Thoracic aorta (tissue), 2 donors: ENCODE data around the gene GBF1. TPM values are rescaled to one million over a fixed set of nuclear protein-coding genes. Genes with fewer than 3 reads are reported as not detected.

Experiments
- ATAC-seq: fragments of 150-250 bp; one replicate; pipeline ENCODE4 v1.8.0; 2017; ENCODE audit warnings: low read depth; ENCODE audit not compliant: insufficient number of reproducible peaks, low FRiP score
- DNase-seq: peaks from one replicate; pipeline ENCODE4 v3.0.0-alpha.2; 2020; ENCODE audit warnings: low spot score
- H3K27ac ChIP-seq, 2 donors: fragments of 200-600 bp; sonication (generic); 1 replicate in 1 of 2; 2 replicates in 1 of 2; pipeline ENCODE4 v1.5.1; 2016; ENCODE audit warnings: mild to moderate bottlenecking in 2 of 2, moderate library complexity in 2 of 2
- H3K27me3 ChIP-seq: fragments of 200-600 bp; sonication (generic); replicated peaks from 2 replicates; pipeline ENCODE4 v1.6.0; 2016; ENCODE audit warnings: mild to moderate bottlenecking; ENCODE audit not compliant: insufficient read depth
- H3K36me3 ChIP-seq: fragments of 200-600 bp; sonication (generic); one replicate; pipeline ENCODE4 v1.5.1; 2016
- H3K4me1 ChIP-seq, 2 donors: fragments of 200-600 bp; sonication (generic); 1 replicate in 1 of 2; 2 replicates in 1 of 2; pipeline versions ENCODE4 v1.5.1 to v1.6.0; 2016; ENCODE audit warnings: low read depth in 2 of 2, mild to moderate bottlenecking in 1 of 2; ENCODE audit not compliant: control insufficient read depth in 1 of 2
- H3K4me3 ChIP-seq: fragments of 200-600 bp; sonication (generic); 2 replicates; pipeline ENCODE4 v1.5.1; 2016; ENCODE audit warnings: mild to moderate bottlenecking
- H3K9me3 ChIP-seq: fragments of 200-600 bp; sonication (generic); 2 replicates; pipeline ENCODE4 v1.5.1; 2016
- total RNA-seq, 2 donors: library from RNA; depleted of rRNA; stranded (reverse); fragments of >200 nt; gene quantifications; one replicate each; pipeline versions ENCODE4 v1.1.0 to v1.2.3, GENCODE V29; 2016
- TF ChIP-seq, protein P1 (sequence below): fragments of 200-600 bp; sonication (generic); IDR thresholded peaks from one replicate; pipeline ENCODE4 v1.5.1; 2019; ENCODE audit warnings: antibody characterized with exemption

GBF1 gene
- total RNA-seq, 2 donors from 2014 or later: 38.1 to 44.9 TPM

DNA sequence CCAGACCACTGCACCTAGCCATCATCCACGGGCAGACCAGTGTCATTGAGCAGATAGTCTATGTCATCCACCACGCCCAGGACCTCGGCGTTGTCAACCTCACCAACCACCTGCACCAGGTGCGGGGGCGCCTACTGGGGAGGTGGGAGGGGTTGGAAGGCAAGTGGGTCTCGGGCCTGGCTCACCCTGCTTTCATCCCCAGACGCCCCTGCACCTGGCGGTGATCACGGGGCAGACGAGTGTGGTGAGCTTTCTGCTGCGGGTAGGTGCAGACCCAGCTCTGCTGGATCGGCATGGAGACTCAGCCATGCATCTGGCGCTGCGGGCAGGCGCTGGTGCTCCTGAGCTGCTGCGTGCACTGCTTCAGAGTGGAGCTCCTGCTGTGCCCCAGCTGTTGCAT, 154.7 kb downstream of the GBF1 start:
- H3K27me3 ChIP-seq: no peaks in the 10 kb centered on the region
- peak overlapping the region; percentile 85 for H3K4me3 ChIP-seq
- TF ChIP-seq, protein P1, sequence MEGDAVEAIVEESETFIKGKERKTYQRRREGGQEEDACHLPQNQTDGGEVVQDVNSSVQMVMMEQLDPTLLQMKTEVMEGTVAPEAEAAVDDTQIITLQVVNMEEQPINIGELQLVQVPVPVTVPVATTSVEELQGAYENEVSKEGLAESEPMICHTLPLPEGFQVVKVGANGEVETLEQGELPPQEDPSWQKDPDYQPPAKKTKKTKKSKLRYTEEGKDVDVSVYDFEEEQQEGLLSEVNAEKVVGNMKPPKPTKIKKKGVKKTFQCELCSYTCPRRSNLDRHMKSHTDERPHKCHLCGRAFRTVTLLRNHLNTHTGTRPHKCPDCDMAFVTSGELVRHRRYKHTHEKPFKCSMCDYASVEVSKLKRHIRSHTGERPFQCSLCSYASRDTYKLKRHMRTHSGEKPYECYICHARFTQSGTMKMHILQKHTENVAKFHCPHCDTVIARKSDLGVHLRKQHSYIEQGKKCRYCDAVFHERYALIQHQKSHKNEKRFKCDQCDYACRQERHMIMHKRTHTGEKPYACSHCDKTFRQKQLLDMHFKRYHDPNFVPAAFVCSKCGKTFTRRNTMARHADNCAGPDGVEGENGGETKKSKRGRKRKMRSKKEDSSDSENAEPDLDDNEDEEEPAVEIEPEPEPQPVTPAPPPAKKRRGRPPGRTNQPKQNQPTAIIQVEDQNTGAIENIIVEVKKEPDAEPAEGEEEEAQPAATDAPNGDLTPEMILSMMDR: no peak
- H3K27ac ChIP-seq: no peak overlapping the region
- ATAC-seq (no peak), DNase-seq (no peak)
- no peaks in the 10 kb centered on the region for H3K9me3 ChIP-seq
- peaks cover 12 to 27% of the 10 kb centered on the region in 2 donors for H3K4me1 ChIP-seq
- peaks cover 12% of the 10 kb centered on the region for H3K36me3 ChIP-seq

DNA sequence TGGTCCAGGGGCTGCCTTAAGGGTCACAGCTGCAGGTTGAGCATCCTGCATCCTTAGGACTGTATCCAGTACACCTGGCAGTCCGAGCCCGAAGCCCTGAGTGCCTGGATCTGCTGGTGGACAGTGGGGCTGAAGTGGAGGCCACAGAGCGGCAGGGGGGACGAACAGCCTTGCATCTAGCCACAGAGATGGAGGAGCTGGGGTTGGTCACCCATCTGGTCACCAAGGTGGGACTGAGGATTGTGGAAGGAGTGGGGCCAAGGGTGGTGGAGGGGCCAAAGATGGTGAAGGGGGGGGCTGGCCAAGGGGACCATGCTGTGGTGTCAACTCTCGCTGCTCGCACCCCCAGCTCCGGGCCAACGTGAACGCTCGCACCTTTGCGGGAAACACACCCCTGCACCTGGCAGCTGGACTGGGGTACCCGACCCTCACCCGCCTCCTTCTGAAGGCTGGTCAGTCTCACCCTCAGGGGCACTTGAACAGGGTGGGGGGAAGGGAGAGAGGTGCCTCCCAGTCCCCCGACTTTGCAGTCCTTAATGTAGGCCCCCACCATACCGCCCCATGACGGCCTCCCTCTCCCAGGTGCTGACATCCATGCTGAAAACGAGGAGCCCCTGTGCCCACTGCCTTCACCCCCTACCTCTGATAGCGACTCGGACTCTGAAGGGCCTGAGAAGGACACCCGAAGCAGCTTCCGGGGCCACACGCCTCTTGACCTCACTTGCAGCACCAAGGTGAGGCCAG, 155.4 kb downstream of the GBF1 start:
- Histone ChIP-seq H3K36me3 (peaks cover 12% of the 10 kb centered on the region), H3K9me3 (no peaks in the 10 kb centered on the region), H3K27me3 (no peaks in the 10 kb centered on the region), H3K4me3 (no peak overlapping the region), H3K27ac (no peak overlapping the region), H3K4me1 (peaks cover 12 to 27% of the 10 kb centered on the region in 2 donors)
- ATAC-seq (no peak), DNase-seq (no peak)
- TF ChIP-seq, protein P1: no peak

DNA sequence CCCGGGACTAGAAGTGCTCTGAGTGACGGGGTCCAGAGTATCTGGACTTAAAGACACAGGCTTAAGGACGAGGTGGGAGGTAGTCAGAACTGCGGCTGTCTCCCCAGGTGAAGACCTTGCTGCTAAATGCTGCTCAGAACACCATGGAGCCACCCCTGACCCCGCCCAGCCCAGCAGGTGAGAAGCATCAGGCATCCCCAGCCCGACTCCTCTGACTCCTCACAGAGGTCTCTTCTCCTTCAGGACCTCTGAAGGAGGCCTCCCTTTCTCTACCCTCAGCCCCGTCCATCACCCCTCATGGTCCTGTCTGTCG, 156.0 kb downstream of the GBF1 start:
- Histone ChIP-seq H3K27ac (no peak overlapping the region), H3K4me1 (peaks cover 7 to 21% of the 10 kb centered on the region in 2 donors), H3K27me3 (no peaks in the 10 kb centered on the region), H3K4me3 (no peak overlapping the region), H3K36me3 (peaks cover 12% of the 10 kb centered on the region), H3K9me3 (no peaks in the 10 kb centered on the region)
- TF ChIP-seq, protein P1: no peak
- DNase-seq (no peak), ATAC-seq (no peak)

DNA sequence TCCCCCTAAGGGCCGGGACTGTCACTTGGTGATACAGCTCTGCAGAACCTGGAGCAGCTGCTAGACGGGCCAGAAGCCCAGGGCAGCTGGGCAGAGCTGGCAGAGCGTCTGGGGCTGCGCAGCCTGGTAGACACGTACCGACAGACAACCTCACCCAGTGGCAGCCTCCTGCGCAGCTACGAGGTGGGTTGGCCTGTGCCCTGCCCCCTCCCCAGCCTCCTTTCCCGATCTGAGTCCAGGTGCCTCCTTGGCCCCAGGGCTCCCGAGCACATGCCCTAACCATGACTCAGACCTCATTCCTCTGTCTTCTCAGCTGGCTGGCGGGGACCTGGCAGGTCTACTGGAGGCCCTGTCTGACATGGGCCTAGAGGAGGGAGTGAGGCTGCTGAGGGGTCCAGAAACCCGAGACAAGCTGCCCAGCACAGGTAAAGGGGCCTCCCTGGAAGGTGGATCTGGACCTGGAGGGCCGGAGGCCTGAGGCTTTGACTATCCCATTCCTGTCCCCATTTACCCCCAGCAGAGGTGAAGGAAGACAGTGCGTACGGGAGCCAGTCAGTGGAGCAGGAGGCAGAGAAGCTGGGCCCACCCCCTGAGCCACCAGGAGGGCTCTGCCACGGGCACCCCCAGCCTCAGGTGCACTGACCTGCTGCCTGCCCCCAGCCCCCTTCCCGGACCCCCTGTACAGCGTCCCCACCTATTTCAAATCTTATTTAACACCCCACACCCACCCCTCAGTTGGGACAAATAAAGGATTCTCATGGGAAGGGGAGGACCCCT, 156.6 kb downstream of the GBF1 start:
- no peak overlapping the region for H3K27ac ChIP-seq
- H3K36me3 ChIP-seq: peaks cover 12% of the 10 kb centered on the region
- DNase-seq: no peak
- H3K4me3 ChIP-seq: no peak overlapping the region
- no peaks in the 10 kb centered on the region for H3K27me3 ChIP-seq
- H3K4me1 ChIP-seq: peaks cover 3 to 15% of the 10 kb centered on the region in 2 donors
- ATAC-seq: no peak
- TF ChIP-seq, protein P1: no peak
- no peaks in the 10 kb centered on the region for H3K9me3 ChIP-seq

DNA sequence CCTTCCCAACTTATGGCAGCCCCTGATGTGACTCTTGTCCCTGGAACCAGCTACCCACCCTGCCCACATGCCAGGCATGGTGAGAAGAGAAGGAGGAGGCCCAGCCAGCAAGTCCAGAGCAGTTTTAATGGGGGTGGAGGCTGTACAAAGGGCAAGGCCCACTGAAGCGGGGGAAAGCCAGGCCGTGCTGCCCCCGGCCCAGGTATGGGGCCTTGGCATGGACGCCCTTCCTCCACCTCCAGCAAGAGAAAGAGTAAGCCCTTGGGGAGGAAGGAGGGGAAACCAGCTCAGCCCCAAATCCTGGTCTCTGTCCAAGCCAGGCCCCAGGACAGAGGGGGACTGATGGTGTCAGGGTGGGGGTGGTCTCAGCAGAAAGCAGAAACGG, 157.2 kb downstream of the GBF1 start:
- no peak overlapping the region for H3K27ac ChIP-seq
- peaks cover 12% of the 10 kb centered on the region for H3K36me3 ChIP-seq
- peaks cover 3 to 13% of the 10 kb centered on the region in 2 donors for H3K4me1 ChIP-seq
- ATAC-seq: no peak
- H3K4me3 ChIP-seq: no peak overlapping the region
- no peaks in the 10 kb centered on the region for H3K9me3 ChIP-seq
- H3K27me3 ChIP-seq: no peaks in the 10 kb centered on the region
- TF ChIP-seq, protein P1: no peak
- DNase-seq: no peak
